ENCODE measurements around the gene PAPPA.

DNA sequence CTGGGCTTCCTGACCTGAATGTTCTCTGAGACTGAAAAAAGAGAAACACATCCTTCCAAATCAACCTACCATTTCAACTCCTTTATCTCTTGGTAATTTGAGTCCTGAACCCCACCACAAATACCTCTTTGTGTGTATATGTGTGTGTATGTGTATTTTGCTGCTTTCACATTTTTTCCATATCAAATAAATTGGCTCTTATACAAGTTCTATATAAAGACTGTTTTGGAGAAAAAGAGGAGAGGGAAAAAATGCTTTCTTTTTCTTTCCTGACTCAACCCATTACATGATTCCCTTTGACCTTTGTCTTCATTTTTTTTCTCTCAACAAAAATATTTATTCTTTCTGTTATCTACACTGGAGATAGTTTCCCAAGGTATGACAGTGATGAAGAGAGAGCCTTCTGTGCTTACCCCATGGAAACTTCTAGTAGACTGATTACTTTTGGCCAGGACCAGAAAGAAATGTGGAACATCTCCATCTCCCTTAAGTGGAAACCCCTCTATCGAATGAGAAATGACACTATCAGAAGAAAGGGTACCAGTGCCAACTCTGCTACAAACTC, 85.3 kb downstream of the PAPPA start:
- no peak for TF ChIP-seq CTCF (conservative IDR thresholded peaks at IDR 0.05)
- no peak for TF ChIP-seq ZFX (IDR thresholded peaks at IDR 0.05)
